H1 (cell line): ENCODE data around the gene RAPGEF5. TPM values are rescaled to one million over a fixed set of nuclear protein-coding genes. Genes with fewer than 3 reads are reported as not detected.

ENCODE experiments used
- CTCF ChIA-PET: fragments of 300-600 bp; sonication (Branson Sonifier 250); formaldehyde crosslinking; loops from one replicate; lab custom pipeline; 2021; ENCODE audit not compliant: partially characterized antibody; lab: Charles Lee
- POLR2A ChIA-PET: fragments of 300-600 bp; sonication (Branson Sonifier 250); formaldehyde crosslinking; loops from one replicate; lab custom pipeline; 2021; ENCODE audit warnings: inconsistent platforms; ENCODE audit not compliant: partially characterized antibody; lab: Charles Lee
- DNase-seq, 2 experiments: peaks; one replicate each; pipeline versions ENCODE4 v3.0.0 to v3.0.0-alpha.2; 2010 to 2022; ENCODE audit warnings: low spot score in 2 of 2, low read depth in 1 of 2, mixed read lengths in 1 of 2
- FAIRE-seq: peaks from 2 replicates; lab custom pipeline; 2011; peaks lifted over from hg19 to GRCh38; lab: Jason Lieb, UNC
- H2AFZ ChIP-seq: 2 replicates; pipeline ENCODE4 v1.8.1; 2012; ENCODE audit warnings: low read length, inconsistent platforms
- H2AK5ac ChIP-seq: 2 replicates; pipeline ENCODE4 v1.6.1; 2013; ENCODE audit warnings: low read depth, low read length
- H2BK120ac ChIP-seq: replicated peaks from 2 replicates; pipeline ENCODE3; 2013; ENCODE audit warnings: low read depth, low read length, inconsistent platforms
- H2BK12ac ChIP-seq: 2 replicates; pipeline ENCODE4 v1.6.1; 2013; ENCODE audit warnings: low read depth, low read length
- H2BK15ac ChIP-seq: 2 replicates; pipeline ENCODE4 v1.6.1; 2013; ENCODE audit warnings: low read length
- H2BK20ac ChIP-seq: 2 replicates; pipeline ENCODE4 v1.6.1; 2013; ENCODE audit warnings: low read length
- H2BK5ac ChIP-seq: 2 replicates; pipeline ENCODE4 v1.6.1; 2013; ENCODE audit warnings: low read depth, low read length
- H3K14ac ChIP-seq: 2 replicates; pipeline ENCODE4 v1.6.1; 2013; ENCODE audit warnings: inconsistent platforms; ENCODE audit not compliant: insufficient read length
- H3K18ac ChIP-seq: 2 replicates; pipeline ENCODE4 v1.6.1; 2013; ENCODE audit warnings: low read length; ENCODE audit errors: extremely low read depth
- H3K23ac ChIP-seq: 2 replicates; pipeline ENCODE4 v1.6.1; 2013; ENCODE audit warnings: inconsistent platforms; ENCODE audit not compliant: insufficient read length
- H3K23me2 ChIP-seq: 2 replicates; pipeline ENCODE4 v1.6.1; 2013; ENCODE audit warnings: low read depth, low read length
- H3K27ac ChIP-seq: 2 replicates; pipeline ENCODE4 v1.6.1; 2011; ENCODE audit warnings: low read depth, low read length, inconsistent platforms
- H3K27me3 ChIP-seq, 4 experiments: replicated peaks in 1 of 4; 1 replicate in 1 of 4; 2 replicates in 3 of 4; pipeline versions ENCODE4 v1.6.1 to v1.8.1; 2011 to 2013; ENCODE audit warnings: low read length in 3 of 4, mild to moderate bottlenecking in 3 of 4, inconsistent platforms in 2 of 4, mixed read lengths in 2 of 4, moderate library complexity in 1 of 4; ENCODE audit not compliant: control insufficient read depth in 3 of 4, insufficient read depth in 3 of 4; ENCODE audit errors: extremely low read depth in 1 of 4
- H3K36me3 ChIP-seq, 4 experiments: 2 replicates each; pipeline versions ENCODE4 v1.6.1 to v1.8.1; 2011 to 2013; ENCODE audit warnings: mild to moderate bottlenecking in 4 of 4, low read length in 3 of 4, moderate library complexity in 2 of 4, control low read depth in 1 of 4, inconsistent platforms in 1 of 4; ENCODE audit not compliant: insufficient read depth in 4 of 4, control insufficient read depth in 2 of 4
- H3K4ac ChIP-seq: replicated peaks from 2 replicates; pipeline ENCODE3; 2013; ENCODE audit warnings: low read length, low read depth, mixed read lengths, inconsistent platforms; ENCODE audit not compliant: insufficient read length
- H3K4me1 ChIP-seq, 4 experiments: replicated peaks in 1 of 4; 1 replicate in 1 of 4; 2 replicates in 3 of 4; pipeline versions ENCODE4 v1.6.1 to v1.8.1; 2011 to 2013; ENCODE audit warnings: low read length in 3 of 4, inconsistent platforms in 2 of 4, mixed read lengths in 1 of 4; ENCODE audit not compliant: insufficient read depth in 4 of 4, control insufficient read depth in 3 of 4
- H3K4me2 ChIP-seq, 2 experiments: 2 replicates each; pipeline versions ENCODE4 v1.6.1 to v1.8.1; 2011 to 2013; ENCODE audit warnings: low read depth in 2 of 2, low read length in 2 of 2, control low read depth in 1 of 2, inconsistent platforms in 1 of 2, mild to moderate bottlenecking in 1 of 2; ENCODE audit not compliant: insufficient read depth in 1 of 2
- H3K4me3 ChIP-seq, 4 experiments: fragments of 200-600, 300-600 bp in 1 of 4; sonication (generic), shearing (Covaris generic), sonication (Bioruptor Twin) in 1 of 4; 2 replicates each; pipeline versions ENCODE4 v1.5.1 to v1.8.1; 2011 to 2016; ENCODE audit warnings: low read length in 4 of 4, low read depth in 3 of 4, control low read depth in 2 of 4, inconsistent platforms in 2 of 4, mild to moderate bottlenecking in 2 of 4, mixed read lengths in 1 of 4, moderate library complexity in 1 of 4; ENCODE audit not compliant: insufficient read depth in 2 of 4; ENCODE audit errors: extremely low read depth in 1 of 4
- H3K56ac ChIP-seq: replicated peaks from 2 replicates; pipeline ENCODE3; 2013; ENCODE audit warnings: low read depth, mild to moderate bottlenecking, mixed read lengths, low read length, inconsistent platforms; ENCODE audit not compliant: insufficient read length
- H3K79me1 ChIP-seq: 2 replicates; pipeline ENCODE4 v1.6.1; 2013; ENCODE audit warnings: low read depth, low read length, control low read depth
- H3K79me2 ChIP-seq, 2 experiments: 2 replicates each; pipeline versions ENCODE4 v1.6.1 to v1.8.1; 2012 to 2013; ENCODE audit warnings: low read length in 2 of 2, mild to moderate bottlenecking in 2 of 2, inconsistent platforms in 1 of 2; ENCODE audit not compliant: insufficient read depth in 2 of 2, control insufficient read depth in 1 of 2
- H3K9ac ChIP-seq, 4 experiments: replicated peaks in 1 of 4; 1 replicate in 1 of 4; 2 replicates in 3 of 4; pipeline versions ENCODE4 v1.6.1 to v1.8.1; 2011 to 2013; ENCODE audit warnings: low read depth in 3 of 4, low read length in 3 of 4, control low read depth in 2 of 4, mild to moderate bottlenecking in 2 of 4, moderate library complexity in 2 of 4, inconsistent platforms in 1 of 4; ENCODE audit errors: extremely low read depth in 1 of 4
- H3K9me3 ChIP-seq, 2 experiments: 2 replicates each; pipeline versions ENCODE4 v1.6.1 to v1.8.1; 2012 to 2013; ENCODE audit warnings: mild to moderate bottlenecking in 2 of 2, moderate library complexity in 2 of 2, control low read depth in 1 of 2, inconsistent platforms in 1 of 2, low read depth in 1 of 2, low read length in 1 of 2, mixed read lengths in 1 of 2; ENCODE audit not compliant: insufficient read depth in 2 of 2
- H4K20me1 ChIP-seq, 2 experiments: replicated peaks in 1 of 2; 2 replicates each; pipeline versions ENCODE3 to v1.8.1; 2011 to 2013; ENCODE audit warnings: inconsistent platforms in 2 of 2, low read length in 2 of 2, mild to moderate bottlenecking in 1 of 2; ENCODE audit not compliant: insufficient read depth in 2 of 2, control insufficient read depth in 1 of 2
- H4K5ac ChIP-seq: 2 replicates; pipeline ENCODE4 v1.6.1; 2013; ENCODE audit warnings: low read length, low read depth, mixed read lengths, inconsistent platforms; ENCODE audit not compliant: insufficient read length
- H4K8ac ChIP-seq: 2 replicates; pipeline ENCODE4 v1.8.0; 2013; ENCODE audit warnings: mild to moderate bottlenecking, moderate library complexity, low read length, inconsistent platforms; ENCODE audit not compliant: insufficient read depth; ENCODE audit errors: extremely low read depth
- H4K91ac ChIP-seq: replicated peaks from 2 replicates; pipeline ENCODE3; 2013; ENCODE audit warnings: low read length, mixed read lengths, inconsistent platforms; ENCODE audit not compliant: insufficient read length
- ASH2L ChIP-seq: fragments of 200-600, 300-600 bp; sonication (generic); IDR thresholded peaks from one replicate; pipeline ENCODE4 v1.7.1; 2017; ENCODE audit warnings: low read length
- ATF2 ChIP-seq: IDR thresholded peaks from 2 replicates; pipeline ENCODE4 v1.6.1; 2012; ENCODE audit warnings: low read length, inconsistent platforms
- RFX5 ChIP-seq: IDR thresholded peaks from 2 replicates; pipeline ENCODE4 v1.6.1; 2011; ENCODE audit warnings: low read depth, low read length, improper control_type of control experiment, borderline replicate concordance
- polyA plus RNA-seq, 7 experiments: library from polyadenylated mRNA; depleted of rRNA in 3 of 7; stranded (reverse) in 5 of 7; unstranded in 2 of 7; fragments of >200 nt in 5 of 7; fragments of 200-250 nt in 2 of 7; gene quantifications; 1 replicate in 5 of 7; 2 replicates in 1 of 7; 4 replicates in 1 of 7; pipeline versions ENCODE4 v1.2.1 to v1.2.3, GENCODE V29; 2011 to 2013; ENCODE audit warnings: missing spikeins in 2 of 7, mixed read lengths in 2 of 7
- total RNA-seq: library from RNA; stranded (reverse); fragmentation: NEBNext Ultra II Directional; extraction: Animal tissue kit (Norgen Biotek cat#: 25700); gene quantifications from 2 replicates; pipeline ENCODE4 v1.2.1, GENCODE V29; 2021

RAPGEF5 gene
- total and polyA plus RNA-seq, 2 of the 8 experiments (the other 6 are each of a cell fraction or from before 2014, with no cell fraction given): 4.4 to 22.9 TPM

DNA sequence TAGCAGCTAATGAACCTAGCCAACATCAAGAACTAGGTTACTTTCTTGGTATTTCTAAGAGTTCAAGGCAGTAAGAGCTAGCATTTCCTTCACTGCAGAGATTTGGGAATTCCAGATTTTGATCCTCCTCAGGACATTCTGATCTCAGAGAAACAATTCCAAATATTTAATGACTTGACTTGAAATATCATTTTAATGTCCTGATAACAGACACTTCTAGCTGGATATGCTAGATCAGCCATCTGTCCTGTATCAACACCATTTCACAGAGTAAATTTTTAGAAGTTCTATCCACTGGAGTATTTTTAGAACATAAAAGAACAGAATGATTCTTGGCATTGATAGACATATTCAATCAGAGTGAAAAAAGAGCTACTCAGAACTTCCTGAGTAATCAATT lies 151.3 kb downstream of the RAPGEF5 start:
- ChIA-PET CTCF (interaction anchor here (0.7 to 6.7 kb wide), 6 partner anchors 11 to 272 kb away, joined by 3 to 31 read pairs (median 4); no protein-coding TSS in a partner anchor), POLR2A (no interaction called here)
- Histone ChIP-seq H3K4ac (no peak overlapping the region), H4K5ac (no peak overlapping the region), H3K23me2 (no peaks in the 10 kb centered on the region), H3K18ac (no peak overlapping the region), H2BK20ac (no peak overlapping the region), H2BK12ac (no peak overlapping the region), H3K4me1 (no peaks in the 10 kb centered on the region), H3K4me2 (no peak overlapping the region), H3K79me2 (no peaks in the 10 kb centered on the region), H3K9ac (no peak overlapping the region), H3K23ac (no peak overlapping the region), H3K27ac (no peak overlapping the region), H2BK5ac (no peak overlapping the region), H3K4me3 (no peak overlapping the region), H3K27me3 (no peaks in the 10 kb centered on the region), H2AK5ac (no peak overlapping the region), H3K36me3 (peaks cover 0 to 5% (median 0%) of the 10 kb centered on the region in 4 experiments; a peak in 2 of 8 replicates), H4K91ac (no peak overlapping the region), H2BK15ac (no peak overlapping the region), H2BK120ac (no peak overlapping the region), H3K79me1 (no peaks in the 10 kb centered on the region; the same call in 1 of the 2 replicates), H4K20me1 (peaks cover 0 to 2% of the 10 kb centered on the region in 2 experiments), H4K8ac (no peak overlapping the region), H3K14ac (no peak overlapping the region), H3K9me3 (no peaks in the 10 kb centered on the region), H3K56ac (no peak overlapping the region), H2AFZ (no peak overlapping the region)
- DNase-seq (no peak), FAIRE-seq (no peak)
- TF ChIP-seq RFX5 (no peak), ASH2L (no peak), ATF2 (no peak)
